ENCODE results near the gene MLLT10. TPM values are rescaled to one million over a fixed set of nuclear protein-coding genes. Genes with fewer than 3 reads are reported as not detected.

The MLLT10 gene
- 34.8 and 92.8 TPM in 2 replicates for total RNA-seq

GRCh38 chr10:21533467-21534279, at the start of gene MLLT10:
MLLT10 (plus strand) TSS chr10:21534232; CDS start chr10:21534645, 413 bp downstream.

GRCh38 chr10:21525367-21526187, 8.5 kb upstream of the MLLT10 start, which contains the start of gene SKIDA1:
SKIDA1 (minus strand) TSS chr10:21525682; CDS start chr10:21517822, 7,860 bp downstream.

Other genes starting within 250 kb of the MLLT10 start
- gene SKIDA1, start 8.6 kb upstream of the MLLT10 start, total RNA-seq = 0.94 and 0.97 TPM in 2 replicates